ENCODE measurements around the gene RAD51B.
"Not testable (repeated sequence)": the region's sequence is repeated elsewhere in the genome, so short reads cannot be mapped to it uniquely, and the experiment has no call there.

- TF ChIP-seq SUZ12 (IDR thresholded peaks at IDR 0.05; ENCODE audit: extremely low read depth, insufficient read depth, insufficient read length); ZNF274 (IDR thresholded peaks at IDR 0.05; ENCODE audit: low read depth, low read length); YY1 (IDR thresholded peaks at IDR 0.05; ENCODE audit: insufficient read depth, insufficient read length): not testable (repeated sequence)
Measured at GRCh38 chr14:68435631-68436030, 616.1 kb downstream of the RAD51B start.
